Measurements from ENCODE around the gene SNAPC4. TPM values are rescaled to one million over a fixed set of nuclear protein-coding genes. Genes with fewer than 3 reads are reported as not detected.
"Not testable (repeated sequence)": the region's sequence is repeated elsewhere in the genome, so short reads cannot be mapped to it uniquely, and the experiment has no call there.

The SNAPC4 gene
- total RNA-seq, 1 experiment from 2014 or later: 10.8 TPM

GRCh38 chr9:136425367-136425766 lies 25.4 kb upstream of the SNAPC4 start:
- BruUV-seq (replicated peaks); POLR2A ChIA-PET; H3K27ac ChIP-seq (ENCODE audit: low read length); H3K36me3 ChIP-seq (ENCODE audit: control insufficient read depth, insufficient read depth, low read length); H3K27me3 ChIP-seq (ENCODE audit: control insufficient read depth, insufficient read depth, low read length); DNase-seq (ENCODE audit: low read depth, low spot score); CTCF ChIA-PET; intact Hi-C loops (cut with micrococcal nuclease; ENCODE audit: unreplicated experiment); ATAC-seq; H3K9me3 ChIP-seq (ENCODE audit: control insufficient read depth, insufficient read depth, low read depth, low read length); H3K4me1 ChIP-seq (ENCODE audit: control insufficient read depth, insufficient read depth, low read length); H3K4me3 ChIP-seq (ENCODE audit: low read depth in 2 of 2, low read length in 2 of 2); in situ Hi-C loops (cut with HindIII; ENCODE audit: low pct_unique_long_range_greater_than_20kb, low sequenced_read_pairs): not testable (repeated sequence)

- no peaks in the 10 kb centered on the region for H3K9me3 ChIP-seq (ENCODE audit: control insufficient read depth, insufficient read depth, low read depth, low read length)
- no peaks in the 10 kb centered on the region for H3K4me1 ChIP-seq (ENCODE audit: control insufficient read depth, insufficient read depth, low read length)
- H3K36me3 ChIP-seq (ENCODE audit: control insufficient read depth, insufficient read depth, low read length): no peaks in the 10 kb centered on the region
- ATAC-seq (peak; percentile 20; the same call in 1 of the 2 replicates), DNase-seq (ENCODE audit: low read depth, low spot score) (no peak)
- BruUV-seq (replicated peaks): no TSS peak
- no peaks in the 10 kb centered on the region for H3K27me3 ChIP-seq (ENCODE audit: control insufficient read depth, insufficient read depth, low read length)
- ChIA-PET POLR2A (no interaction called here), CTCF (no interaction called here)
- in situ Hi-C loops (cut with HindIII; ENCODE audit: low pct_unique_long_range_greater_than_20kb, low sequenced_read_pairs): no loop called here
- no peak overlapping the region for H3K4me3 ChIP-seq (ENCODE audit: low read depth in 2 of 2, low read length in 2 of 2)
- TF ChIP-seq SIN3A (IDR thresholded peaks at IDR 0.05; ENCODE audit: borderline replicate concordance, insufficient read depth, low read depth, low read length) (no peak), CTCF (IDR thresholded peaks at IDR 0.05) (no peak), POLR2AphosphoS5 (IDR thresholded peaks at IDR 0.05; ENCODE audit: low read depth, low read length) (no peak), REST (IDR thresholded peaks at IDR 0.05; ENCODE audit: insufficient read depth in 1 of 2, low read depth in 2 of 2, low read length in 1 of 2) (no peak), TCF7L2 (IDR thresholded peaks at IDR 0.05; ENCODE audit: low read depth, low read length) (no peak)
- intact Hi-C loops (cut with micrococcal nuclease; ENCODE audit: unreplicated experiment): no loop called here
- no peak overlapping the region for H3K27ac ChIP-seq (ENCODE audit: low read length)
These were observed 24.9 kb upstream of the SNAPC4 start for GRCh38 chr9:136424750-136425362.

GRCh38 chr9:136423432-136424146 lies 23.6 kb upstream of the SNAPC4 start:
- ChIA-PET POLR2A (no interaction called here), CTCF (interaction anchor here (0.6 kb wide), 2 partner anchors 30 to 369 kb away, joined by 3 read pairs; no protein-coding TSS in a partner anchor)
- Histone ChIP-seq H3K9me3 (ENCODE audit: control insufficient read depth, insufficient read depth, low read depth, low read length) (no peaks in the 10 kb centered on the region), H3K27ac (ENCODE audit: low read length) (no peak overlapping the region), H3K4me3 (ENCODE audit: low read depth in 2 of 2, low read length in 2 of 2) (no peak overlapping the region), H3K27me3 (ENCODE audit: control insufficient read depth, insufficient read depth, low read length) (no peaks in the 10 kb centered on the region), H3K36me3 (ENCODE audit: control insufficient read depth, insufficient read depth, low read length) (no peaks in the 10 kb centered on the region; the same call in 1 of the 2 replicates), H3K4me1 (ENCODE audit: control insufficient read depth, insufficient read depth, low read length) (no peaks in the 10 kb centered on the region)
- TF ChIP-seq TCF7L2 (IDR thresholded peaks at IDR 0.05; ENCODE audit: low read depth, low read length) (no peak), CTCF (IDR thresholded peaks at IDR 0.05) (no peak), REST (IDR thresholded peaks at IDR 0.05; ENCODE audit: insufficient read depth in 1 of 2, low read depth in 2 of 2, low read length in 1 of 2) (no peak), POLR2AphosphoS5 (IDR thresholded peaks at IDR 0.05; ENCODE audit: low read depth, low read length) (no peak), SIN3A (IDR thresholded peaks at IDR 0.05; ENCODE audit: borderline replicate concordance, insufficient read depth, low read depth, low read length) (no peak)
- in situ Hi-C loops (cut with HindIII; ENCODE audit: low pct_unique_long_range_greater_than_20kb, low sequenced_read_pairs): no loop called here
- intact Hi-C loops (cut with micrococcal nuclease; ENCODE audit: unreplicated experiment): no loop called here
- no TSS peak for BruUV-seq (replicated peaks)
- ATAC-seq (no peak), DNase-seq (ENCODE audit: low read depth, low spot score) (no peak)
